SIG-M5 treated with dmso at 0.1 percent for 504 hours (cell line): Measurements from ENCODE around the gene BTBD3.

ENCODE experiments used
- DNase-seq: peaks from one replicate; lab custom pipeline; 2025; ENCODE audit not compliant: unreplicated experiment; lab: John Stamatoyannopoulos, UW

The BTBD3 gene

DNA sequence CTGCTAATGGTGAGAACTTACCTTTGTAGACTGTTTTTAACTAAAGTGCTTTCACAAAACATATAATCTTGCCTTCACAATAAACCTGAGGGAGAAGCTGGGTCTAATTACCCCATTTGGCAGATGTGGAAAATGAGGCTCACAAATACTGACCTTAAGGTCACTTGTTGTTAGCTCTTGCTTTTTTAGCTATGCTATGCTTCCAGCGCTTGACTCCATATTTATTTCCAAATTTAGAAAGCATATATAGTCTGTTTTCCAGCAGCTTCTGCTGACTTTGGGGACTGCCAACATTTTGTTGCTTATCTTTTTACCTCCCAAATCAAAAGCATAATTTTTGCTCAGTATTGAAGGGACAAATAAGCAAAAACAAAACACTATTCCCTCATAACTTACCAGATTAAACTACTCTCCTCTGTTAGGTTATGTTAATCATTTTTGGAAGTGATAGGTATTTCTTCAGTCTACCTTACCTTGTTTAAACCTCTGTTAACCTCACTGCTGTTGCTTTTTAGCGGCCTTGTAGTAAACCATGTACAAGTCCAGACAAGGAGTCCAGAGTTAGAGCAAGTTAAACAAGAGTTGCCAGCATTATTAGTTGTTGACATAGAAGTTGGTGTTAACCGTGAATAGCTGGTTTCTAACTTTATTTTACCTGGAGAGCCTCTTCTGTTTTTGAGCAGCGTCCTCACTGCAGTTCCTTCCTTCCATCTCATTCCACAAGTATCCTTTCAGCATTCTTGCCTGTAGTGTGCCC, 4.9 kb upstream of the BTBD3 start:
- DNase-seq = no peak

DNA sequence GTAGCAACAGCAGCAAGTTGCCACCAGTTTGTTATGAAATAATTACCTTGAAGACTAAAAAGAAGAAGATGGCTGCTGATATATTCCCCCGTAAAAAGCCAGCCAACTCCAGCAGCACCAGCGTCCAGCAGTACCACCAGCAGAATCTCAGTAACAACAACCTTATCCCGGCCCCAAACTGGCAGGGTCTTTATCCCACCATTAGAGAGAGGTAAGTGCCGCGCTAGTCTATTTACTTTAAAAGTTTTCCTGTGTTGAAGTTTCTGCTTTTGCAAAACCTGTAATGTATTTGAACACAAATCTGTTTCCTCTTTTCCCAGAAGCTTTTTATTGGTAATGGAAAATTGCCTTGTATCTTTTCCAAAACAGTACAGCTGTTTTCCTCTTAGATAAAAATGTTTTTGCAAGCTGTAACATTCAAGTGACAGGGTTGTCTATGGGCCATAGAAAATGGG, 725 bp downstream of the BTBD3 start:
- no peak for DNase-seq

- DNase-seq = no peak
These were observed 1.3 kb downstream of the BTBD3 start for GRCh38 chr20:11918981-11919380.

- DNase-seq = no peak
These were observed 1.9 kb downstream of the BTBD3 start for GRCh38 chr20:11919581-11919980.

- DNase-seq = no peak
These were observed 2.4 kb downstream of the BTBD3 start for GRCh38 chr20:11920083-11920482.

GRCh38 chr20:11921321-11921720, 3.6 kb downstream of the BTBD3 start:
- DNase-seq = no peak

- no peak for DNase-seq
These were observed 4.9 kb downstream of the BTBD3 start for GRCh38 chr20:11922561-11922960.

- no peak for DNase-seq
These were observed 7.2 kb downstream of the BTBD3 start for GRCh38 chr20:11924923-11925322.

GRCh38 chr20:11926292-11926998, 8.8 kb downstream of the BTBD3 start:
- no peak for DNase-seq

GRCh38 chr20:11929947-11930346, 12.3 kb downstream of the BTBD3 start:
- no peak for DNase-seq

- no peak for DNase-seq
These were observed 17.8 kb downstream of the BTBD3 start for GRCh38 chr20:11935212-11936154.

GRCh38 chr20:11936157-11936556, 18.5 kb downstream of the BTBD3 start:
- DNase-seq = no peak

GRCh38 chr20:11937230-11937629, 19.5 kb downstream of the BTBD3 start:
- DNase-seq = no peak

DNA sequence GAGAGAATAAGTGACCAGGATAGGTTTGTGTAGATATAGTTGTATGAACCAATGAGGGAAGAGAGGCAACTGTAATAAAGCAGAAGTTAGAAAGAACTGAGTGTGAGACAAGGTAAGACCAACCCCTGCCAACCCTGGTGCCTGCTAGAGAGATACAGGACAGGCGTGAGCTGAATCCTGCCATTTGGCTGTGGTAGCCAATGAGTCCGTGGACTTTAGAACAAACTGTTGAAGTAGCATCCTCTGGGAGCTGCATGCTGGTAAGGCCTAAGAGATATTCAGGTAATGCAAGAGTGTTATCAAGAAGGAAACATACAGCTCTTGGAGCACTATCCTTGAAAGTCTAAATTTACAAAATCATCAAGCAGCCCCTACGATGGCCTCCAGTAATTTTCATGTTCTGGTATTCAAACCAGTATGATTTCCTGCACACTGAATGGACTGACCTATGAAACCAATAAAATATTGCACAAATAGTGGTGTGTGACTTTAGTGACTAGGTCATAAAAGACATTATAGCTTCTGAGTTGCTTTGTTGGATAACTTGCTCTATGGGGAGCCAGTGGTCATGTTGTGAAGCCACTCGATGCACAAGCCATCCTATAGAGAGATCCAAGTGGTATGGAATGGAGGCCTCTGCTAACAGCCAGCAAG, 24.0 kb downstream of the BTBD3 start:
- DNase-seq = no peak

- no peak for DNase-seq
These were observed 26.1 kb downstream of the BTBD3 start for GRCh38 chr20:11943778-11944177.

DNA sequence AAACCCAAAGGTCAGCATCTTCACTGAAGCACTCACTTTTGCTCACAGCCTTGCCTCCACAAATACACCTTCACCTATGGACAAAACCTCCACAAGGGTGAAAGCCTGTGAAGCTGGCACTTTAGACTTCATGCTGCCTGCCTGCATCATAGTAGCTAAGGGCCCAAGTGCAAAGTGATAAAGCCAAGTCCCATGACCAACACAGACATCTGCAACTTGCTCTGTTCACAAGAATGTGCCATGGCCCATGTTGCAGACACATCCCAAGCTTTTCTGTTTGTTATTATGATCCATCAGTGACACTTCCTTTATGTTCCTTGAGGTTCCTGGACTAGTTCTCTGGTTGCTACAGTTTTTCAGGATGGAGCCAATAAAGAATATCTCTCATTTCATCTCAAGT, 31.1 kb downstream of the BTBD3 start:
- DNase-seq = no peak

GRCh38 chr20:11949711-11950110, 32.0 kb downstream of the BTBD3 start:
- DNase-seq = no peak

DNA sequence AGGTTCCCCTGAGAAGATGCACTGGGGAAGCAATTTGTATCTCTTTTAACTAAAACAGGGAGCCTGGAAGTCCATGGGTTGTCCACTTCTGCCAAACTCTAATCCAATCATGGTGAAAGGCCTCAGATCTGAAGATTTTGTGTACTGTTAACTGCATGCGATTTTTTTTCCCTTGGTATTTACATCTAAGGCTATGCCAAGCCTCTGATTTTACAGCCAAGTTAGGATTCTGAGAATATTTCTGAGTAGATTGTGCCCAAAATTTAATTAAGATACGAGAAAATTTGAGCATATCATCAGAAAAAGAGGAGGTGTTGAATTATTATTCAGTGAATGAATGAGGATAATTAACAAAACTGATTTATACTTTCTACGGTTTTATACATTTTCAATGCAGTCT, 34.0 kb downstream of the BTBD3 start:
- no peak for DNase-seq

GRCh38 chr20:11952639-11953038, 34.9 kb downstream of the BTBD3 start:
- DNase-seq = no peak

GRCh38 chr20:11957911-11958310, 40.2 kb downstream of the BTBD3 start:
- DNase-seq = no peak

DNA sequence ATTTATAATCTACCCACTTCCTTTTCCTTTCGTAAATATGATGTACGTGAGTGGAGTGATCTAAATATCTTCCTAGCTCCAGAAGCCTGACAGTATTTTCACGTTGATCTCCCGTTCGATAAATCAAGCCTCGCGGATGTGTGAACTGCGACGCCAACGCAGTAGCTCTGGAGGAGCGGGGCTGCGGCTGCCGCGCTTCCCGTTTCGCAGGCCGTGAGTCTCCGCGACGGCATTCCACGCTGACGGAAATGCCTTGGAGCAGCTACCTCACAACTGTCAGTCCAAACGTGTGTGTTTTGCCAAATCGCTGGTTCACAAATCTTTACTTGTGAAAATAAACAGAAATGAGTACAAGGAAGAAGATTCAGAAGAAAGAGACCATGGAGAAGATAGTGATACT, 41.2 kb downstream of the BTBD3 start:
- no peak for DNase-seq
